SK-N-MC (cell line): Measurements from ENCODE around the gene OR12D2.

Experiments used
- EZH2 ChIP-seq: fragments of 200-600 bp; sonication (generic); IDR thresholded peaks from one replicate; pipeline ENCODE4 v1.6.1; 2017; ENCODE audit warnings: antibody characterized with exemption
- FOXP2 ChIP-seq: optimal IDR thresholded peaks from 2 replicates; pipeline ENCODE3; 2011; ENCODE audit warnings: mild to moderate bottlenecking, moderate library complexity; ENCODE audit not compliant: insufficient read depth; ENCODE audit errors: extremely low read length, control extremely low read depth
- POLR2AphosphoS5 ChIP-seq: IDR thresholded peaks from 2 replicates; pipeline ENCODE4 v1.6.1; 2012; ENCODE audit warnings: mild to moderate bottlenecking, low read depth, low read length, borderline replicate concordance

DNA sequence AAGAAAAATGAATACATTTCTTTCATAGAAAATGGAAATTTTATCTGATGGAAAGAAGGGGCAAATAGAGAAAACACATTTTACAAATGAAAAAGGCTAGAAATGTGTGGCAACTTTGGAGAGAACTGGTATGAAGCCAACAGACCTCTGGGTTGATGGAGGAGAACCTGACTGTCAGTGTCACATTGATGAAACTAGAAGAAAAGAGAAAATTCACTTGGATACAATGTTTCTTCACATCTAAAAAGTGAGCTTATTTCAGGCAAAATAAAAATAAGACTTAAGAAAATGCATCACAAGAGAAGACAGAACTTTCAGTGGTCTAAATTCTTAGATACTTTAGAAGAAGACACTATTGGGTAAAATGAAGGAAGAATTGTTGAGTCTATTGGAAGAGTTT is at the start of gene OR12D2:
- TF ChIP-seq EZH2 (no peak), POLR2AphosphoS5 (no peak), FOXP2 (no peak)
